Brain microvascular endothelial cell (primary cell): ENCODE measurements around the gene FRYL.
A peak's percentile ranks its signal among the peaks of the same experiment; 100 is the strongest.

Experiments used
- DNase-seq: peaks from one replicate; pipeline ENCODE4 v3.0.0-alpha.2; 2020
- H3K27ac ChIP-seq: fragments of 250-450 bp; sonication (Bioruptor Pico); 2 replicates; pipeline ENCODE4 v1.5.1; 2020; ENCODE audit warnings: mild to moderate bottlenecking, moderate library complexity
- H3K27me3 ChIP-seq: fragments of 250-450 bp; sonication (Bioruptor Pico); replicated peaks from 2 replicates; pipeline ENCODE4 v1.5.1; 2020; ENCODE audit warnings: mild to moderate bottlenecking
- H3K36me3 ChIP-seq: fragments of 250-450 bp; sonication (Bioruptor Pico); replicated peaks from 2 replicates; pipeline ENCODE4 v1.5.1; 2020; ENCODE audit warnings: mild to moderate bottlenecking
- H3K4me3 ChIP-seq: 2 replicates; pipeline ENCODE4 v1.5.1; 2011; ENCODE audit warnings: low read depth, mild to moderate bottlenecking, control low read depth, low read length, moderate library complexity
- CTCF ChIP-seq: IDR thresholded peaks from 2 replicates; pipeline ENCODE4 v1.5.1; 2011; ENCODE audit warnings: low read depth, mild to moderate bottlenecking, moderate library complexity, low read length, control low read depth, inconsistent platforms; ENCODE audit errors: missing control alignments
- in situ Hi-C: cut with HindIII; loops from 2 replicates; pipeline ENCODE4 v1.10.0; 2017; ENCODE audit warnings: low sequenced_read_pairs, low pct_ligation_motif_present

FRYL gene

GRCh38 chr4:48578132-48578968, 201.7 kb downstream of the FRYL start:
- H3K4me3 ChIP-seq, result no peak overlapping the region
- H3K27ac ChIP-seq, result no peak overlapping the region
- TF ChIP-seq CTCF, result peak; percentile 85
- no peaks in the 10 kb centered on the region for H3K36me3 ChIP-seq
- in situ Hi-C loops, result no loop called here
- peak; percentile 60 for DNase-seq
- H3K27me3 ChIP-seq, result no peaks in the 10 kb centered on the region

- Histone ChIP-seq H3K36me3 (no peaks in the 10 kb centered on the region), H3K27ac (no peak overlapping the region), H3K4me3 (no peak overlapping the region), H3K27me3 (no peaks in the 10 kb centered on the region)
- in situ Hi-C loops, result no loop called here
- TF ChIP-seq CTCF, result no peak
- peak; percentile 81 for DNase-seq
Measured at GRCh38 chr4:48575964-48576363, 204.1 kb downstream of the FRYL start.

GRCh38 chr4:48571471-48571870, 208.6 kb downstream of the FRYL start:
- Histone ChIP-seq H3K4me3 (no peak overlapping the region), H3K27ac (peak overlapping the region; percentile 63), H3K27me3 (no peaks in the 10 kb centered on the region), H3K36me3 (no peaks in the 10 kb centered on the region)
- in situ Hi-C loops, result no loop called here
- no peak for DNase-seq
- no peak for TF ChIP-seq CTCF

GRCh38 chr4:48570646-48571220, 209.3 kb downstream of the FRYL start:
- H3K4me3 ChIP-seq, result no peak overlapping the region
- TF ChIP-seq CTCF, result no peak
- peak overlapping the region; percentile 63 for H3K27ac ChIP-seq
- no peaks in the 10 kb centered on the region for H3K36me3 ChIP-seq
- H3K27me3 ChIP-seq, result no peaks in the 10 kb centered on the region
- in situ Hi-C loops, result no loop called here
- peak; percentile 60 for DNase-seq

GRCh38 chr4:48566034-48566384, 214.1 kb downstream of the FRYL start:
- in situ Hi-C loops, result no loop called here
- Histone ChIP-seq H3K27ac (no peak overlapping the region), H3K4me3 (no peak overlapping the region), H3K36me3 (no peaks in the 10 kb centered on the region), H3K27me3 (no peaks in the 10 kb centered on the region)
- DNase-seq, result no peak
- TF ChIP-seq CTCF, result no peak
